Keratinocyte (primary cell): ENCODE data around the gene DAPK2.

Experiments used
- EZH2 ChIP-seq: IDR thresholded peaks from one replicate; pipeline ENCODE4 v1.6.1; 2012; ENCODE audit warnings: inconsistent platforms, mild to moderate bottlenecking, low read length, moderate library complexity
- TF ChIP-seq, protein P1 (sequence below), 3 experiments: IDR thresholded peaks in 1 of 3; conservative IDR thresholded peaks in 1 of 3; optimal IDR thresholded peaks in 1 of 3; 2 replicates in 2 of 3; 3 replicates in 1 of 3; pipeline versions ENCODE3 to v1.5.1; 2011; ENCODE audit warnings: low read length in 3 of 3, mild to moderate bottlenecking in 3 of 3, moderate library complexity in 2 of 3, control low read depth in 1 of 3, inconsistent platforms in 1 of 3; ENCODE audit not compliant: insufficient read depth in 2 of 3; ENCODE audit errors: extremely low read depth in 1 of 3

DNA sequence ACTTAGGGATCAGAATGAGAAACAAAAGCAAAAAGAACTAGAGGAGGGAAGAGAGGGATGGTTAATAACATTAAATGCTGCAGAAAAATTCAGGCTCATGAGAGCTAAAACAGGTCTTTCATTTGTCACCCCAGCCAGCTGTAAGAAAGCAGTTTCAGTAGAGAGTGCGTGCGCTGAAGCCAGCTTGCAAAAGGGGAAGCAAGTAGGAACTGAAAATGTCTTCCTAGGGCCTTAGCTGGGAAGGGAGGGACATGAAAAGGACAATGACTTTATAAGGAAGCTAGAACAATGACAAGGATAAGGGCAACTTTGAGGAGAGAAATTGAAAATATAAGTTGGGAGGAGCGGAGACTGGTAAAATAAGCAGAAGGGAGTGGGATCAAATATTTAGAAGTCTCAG, 44.2 kb upstream of the DAPK2 start:
- TF ChIP-seq, protein P1, sequence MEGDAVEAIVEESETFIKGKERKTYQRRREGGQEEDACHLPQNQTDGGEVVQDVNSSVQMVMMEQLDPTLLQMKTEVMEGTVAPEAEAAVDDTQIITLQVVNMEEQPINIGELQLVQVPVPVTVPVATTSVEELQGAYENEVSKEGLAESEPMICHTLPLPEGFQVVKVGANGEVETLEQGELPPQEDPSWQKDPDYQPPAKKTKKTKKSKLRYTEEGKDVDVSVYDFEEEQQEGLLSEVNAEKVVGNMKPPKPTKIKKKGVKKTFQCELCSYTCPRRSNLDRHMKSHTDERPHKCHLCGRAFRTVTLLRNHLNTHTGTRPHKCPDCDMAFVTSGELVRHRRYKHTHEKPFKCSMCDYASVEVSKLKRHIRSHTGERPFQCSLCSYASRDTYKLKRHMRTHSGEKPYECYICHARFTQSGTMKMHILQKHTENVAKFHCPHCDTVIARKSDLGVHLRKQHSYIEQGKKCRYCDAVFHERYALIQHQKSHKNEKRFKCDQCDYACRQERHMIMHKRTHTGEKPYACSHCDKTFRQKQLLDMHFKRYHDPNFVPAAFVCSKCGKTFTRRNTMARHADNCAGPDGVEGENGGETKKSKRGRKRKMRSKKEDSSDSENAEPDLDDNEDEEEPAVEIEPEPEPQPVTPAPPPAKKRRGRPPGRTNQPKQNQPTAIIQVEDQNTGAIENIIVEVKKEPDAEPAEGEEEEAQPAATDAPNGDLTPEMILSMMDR (optimal IDR thresholded peaks at IDR 0.05 in 1 of 3, IDR thresholded peaks at IDR 0.05 in 1 of 3, conservative IDR thresholded peaks at IDR 0.05 in 1 of 3; ENCODE audit: extremely low read depth in 1 of 3, insufficient read depth in 2 of 3, low read length in 3 of 3) = no peak
- TF ChIP-seq EZH2 = no peak
